A549 (cell line): ENCODE results near the gene PPP4R3A.
"Not testable (repeated sequence)": the region's sequence is repeated elsewhere in the genome, so short reads cannot be mapped to it uniquely, and the experiment has no call there.

Source experiments
- BHLHE40 ChIP-seq: IDR thresholded peaks from 2 replicates; pipeline ENCODE4 v1.6.1; 2012; ENCODE audit warnings: low read depth, low read length, inconsistent platforms
- CBX8 ChIP-seq: fragments of 200-600 bp; sonication (generic); IDR thresholded peaks from 2 replicates; pipeline ENCODE4 v1.6.1; 2016
- CTCF ChIP-seq: fragments of >200 bp; sonication (Bioruptor Twin); formaldehyde crosslinking; IDR thresholded peaks from 3 replicates; pipeline ENCODE4 v1.5.1; 2016
- MAFK ChIP-seq: fragments of 450-650 bp; IDR thresholded peaks from 2 replicates; pipeline ENCODE4 v1.6.1; 2014; ENCODE audit not compliant: partially characterized antibody
- MAX ChIP-seq: IDR thresholded peaks from 2 replicates; pipeline ENCODE4 v1.6.1; 2012
- MAZ ChIP-seq: fragments of 150-350 bp; IDR thresholded peaks from 2 replicates; pipeline ENCODE4 v1.6.1; 2014; ENCODE audit warnings: antibody characterized with exemption, low read depth, low read length, borderline replicate concordance
- MYC ChIP-seq: IDR thresholded peaks from 2 replicates; pipeline ENCODE4 v1.6.1; 2012; ENCODE audit warnings: mild to moderate bottlenecking, inconsistent platforms, low read length, improper control_type of control experiment, borderline replicate concordance
- NPAS2 ChIP-seq: fragments of 250-450 bp; sonication (Bioruptor Pico); IDR thresholded peaks from 2 replicates; pipeline ENCODE4 v1.8.0; 2022; ENCODE audit warnings: mild to moderate bottlenecking, moderate library complexity, borderline replicate concordance
- POLR2A ChIP-seq: IDR thresholded peaks from 2 replicates; pipeline ENCODE4 v1.6.1; 2012; ENCODE audit warnings: mild to moderate bottlenecking, low read length
- SMC3 ChIP-seq: fragments of >200 bp; sonication (Bioruptor Twin); formaldehyde crosslinking; IDR thresholded peaks from 3 replicates; pipeline ENCODE4 v1.6.1; 2018; ENCODE audit warnings: inconsistent platforms

GRCh38 chr14:91436266-91436665 is 73.8 kb downstream of the PPP4R3A start:
- not testable (repeated sequence) for TF ChIP-seq MAZ; CTCF; CBX8; MAFK; MAX; SMC3; BHLHE40; POLR2A; NPAS2 (CRISPR knock-in tag); MYC
